ENCODE measurements around the gene USP20. TPM values are rescaled to one million over a fixed set of nuclear protein-coding genes. Genes with fewer than 3 reads are reported as not detected.
A peak's percentile ranks its signal among the peaks of the same experiment; 100 is the strongest.

The USP20 gene
- total and polyA plus RNA-seq, 10 of the 15 experiments (the other 5 are each of a cell fraction or from before 2014, with no cell fraction given): 0.66 to 23.3 (median 11.0) TPM

- TF ChIP-seq SKIL (IDR thresholded peaks at IDR 0.05; ENCODE audit: low read depth, poor library complexity, severe bottlenecking) (peak; percentile 33), MAX (IDR thresholded peaks at IDR 0.05; ENCODE audit: low read depth, low read length) (no peak), CTCF (IDR thresholded peaks at IDR 0.05 in 2 of 3, conservative IDR thresholded peaks at IDR 0.05 in 1 of 3; ENCODE audit: control insufficient read depth in 2 of 3, extremely low read depth in 1 of 3, insufficient read depth in 1 of 3, low read depth in 3 of 3, low read length in 3 of 3) (peak in 1 of 3 experiments; percentile 22; a peak in 1 of 6 replicates), WRNIP1 (IDR thresholded peaks at IDR 0.05; ENCODE audit: borderline replicate concordance, low read depth, low read length) (0 out of 2 replicates have a peak, but pooled peaks have one; percentile 46), CBFB (IDR thresholded peaks at IDR 0.05; ENCODE audit: low read depth) (peak; percentile 52; the same call in 1 of the 2 replicates), ZNF207 (IDR thresholded peaks at IDR 0.05; ENCODE audit: borderline replicate concordance) (no peak), ETV6 (conservative IDR thresholded peaks at IDR 0.05 in 1 of 2, IDR thresholded peaks at IDR 0.05 in 1 of 2; ENCODE audit: borderline replicate concordance in 1 of 2, low read depth in 1 of 2) (peak in 1 of 2 experiments; percentile 41; a peak in 1 of 4 replicates), EGR1 (IDR thresholded peaks at IDR 0.05; ENCODE audit: borderline replicate concordance in 1 of 2, low read depth in 2 of 2, low read length in 2 of 2) (peak in 1 of 2 experiments; percentile 65; a peak in 1 of 3 replicates), RAD51 (IDR thresholded peaks at IDR 0.05) (0 out of 2 replicates have a peak, but pooled peaks have one; percentile 5), JUNB (IDR thresholded peaks at IDR 0.05) (peak; percentile 57), FOXK2 (IDR thresholded peaks at IDR 0.05) (no peak), NKRF (conservative IDR thresholded peaks at IDR 0.05) (no peak; the same call in 1 of the 2 replicates), STAT3 (IDR thresholded peaks at IDR 0.05; ENCODE audit: low read depth, low read length) (0 out of 2 replicates have a peak, but pooled peaks have one; percentile 36), MEF2B (IDR thresholded peaks at IDR 0.05; ENCODE audit: partially characterized antibody, poor library complexity, severe bottlenecking) (peak; percentile 31), NR2F1 (conservative IDR thresholded peaks at IDR 0.05) (0 out of 2 replicates have a peak, but pooled peaks have one; percentile 7), MEF2A (IDR thresholded peaks at IDR 0.05; ENCODE audit: insufficient read depth, low read depth, low read length) (peak; percentile 70; the same call in 1 of the 2 replicates)
Observed at GRCh38 chr9:129887334-129888292, 52.4 kb downstream of the USP20 start (continued).
